Measurements from ENCODE around the gene BOC.

- TF ChIP-seq CTCF (IDR thresholded peaks at IDR 0.05) (no peak), POLR2A (IDR thresholded peaks at IDR 0.05) (no peak), EP300 (IDR thresholded peaks at IDR 0.05) (no peak), POLR2AphosphoS5 (IDR thresholded peaks at IDR 0.05) (no peak)
Measured at GRCh38 chr3:113231391-113231790, 20.0 kb downstream of the BOC start.
